GM12878 (cell line): ENCODE data around the gene SH2D3A. TPM values are rescaled to one million over a fixed set of nuclear protein-coding genes. Genes with fewer than 3 reads are reported as not detected.
A peak's percentile ranks its signal among the peaks of the same experiment; 100 is the strongest.

Experiments used
- CUX1 ChIP-seq: IDR thresholded peaks from 2 replicates; pipeline ENCODE4 v1.6.1; 2012; ENCODE audit warnings: improper control_type of control experiment, low read depth, low read length; ENCODE audit not compliant: insufficient replicate concordance
- EP300 ChIP-seq, 2 experiments: fragments of 150-350 bp in 1 of 2; IDR thresholded peaks; 2 replicates each; pipeline ENCODE4 v1.6.1; 2011 to 2012; ENCODE audit warnings: low read depth in 2 of 2, low read length in 2 of 2, borderline replicate concordance in 1 of 2, improper control_type of control experiment in 1 of 2, inconsistent platforms in 1 of 2; ENCODE audit not compliant: control insufficient read depth in 1 of 2
- JUND ChIP-seq: IDR thresholded peaks from 2 replicates; pipeline ENCODE4 v1.6.1; 2012; ENCODE audit warnings: low read depth, mild to moderate bottlenecking, low read length, improper control_type of control experiment, moderate library complexity
- LARP7 ChIP-seq: fragments of 450-650 bp; IDR thresholded peaks from 2 replicates; pipeline ENCODE4 v1.6.1; 2017; ENCODE audit warnings: mild to moderate bottlenecking
- SMAD5 ChIP-seq: IDR thresholded peaks from 2 replicates; pipeline ENCODE4 v1.6.1; 2016; ENCODE audit warnings: antibody characterized with exemption, low read depth
- TBL1XR1 ChIP-seq: IDR thresholded peaks from 2 replicates; pipeline ENCODE4 v1.6.1; 2012; ENCODE audit warnings: low read depth, low read length, improper control_type of control experiment
- polyA plus RNA-seq, 11 experiments: library from polyadenylated mRNA; depleted of rRNA in 4 of 11; unstranded in 6 of 11; stranded (reverse) in 5 of 11; fragments of >200 nt; fragmentation: Nextera tagmentation in 4 of 11; fragmentation: Illumina TruSeq in 1 of 11; extraction: Ambion mirVana in 4 of 11; extraction: Trizol in 1 of 11; gene quantifications; 1 replicate in 1 of 11; 2 replicates in 10 of 11; pipeline versions ENCODE4 v1.2.1 to v1.2.3, GENCODE V29; 2011 to 2016; ENCODE audit warnings: inconsistent platforms in 2 of 11, missing spikeins in 2 of 11, low read depth in 1 of 11
- total RNA-seq, 4 experiments: library from RNA; depleted of rRNA in 3 of 4; stranded (reverse); fragments of >200 nt in 3 of 4; fragmentation: Illumina TruSeq in 1 of 4; extraction: Trizol in 1 of 4; gene quantifications; 2 replicates each; pipeline versions ENCODE4 v1.2.1 to v1.2.3, GENCODE V29; 2013 to 2021

Gene SH2D3A
- total and polyA plus RNA-seq, 10 of the 15 experiments (the other 5 are each of a cell fraction or from before 2014, with no cell fraction given): 0.77 to 24.4 (median 9.5) TPM

GRCh38 chr19:6753178-6754031 lies 13.8 kb downstream of the SH2D3A start (continued):
- TF ChIP-seq CUX1 (no peak), SMAD5 (no peak), EP300 (IDR thresholded peaks at IDR 0.05; ENCODE audit: borderline replicate concordance in 1 of 2, control insufficient read depth in 1 of 2, low read depth in 2 of 2, low read length in 2 of 2) (no peak), TBL1XR1 (no peak), LARP7 (peak; percentile 86), JUND (no peak)
